H1 (cell line): ENCODE data around the gene CFAP157. TPM values are rescaled to one million over a fixed set of nuclear protein-coding genes. Genes with fewer than 3 reads are reported as not detected.

Experiments
- CTCF ChIA-PET: fragments of 300-600 bp; sonication (Branson Sonifier 250); formaldehyde crosslinking; loops from one replicate; lab custom pipeline; 2021; ENCODE audit not compliant: partially characterized antibody; lab: Charles Lee
- POLR2A ChIA-PET: fragments of 300-600 bp; sonication (Branson Sonifier 250); formaldehyde crosslinking; loops from one replicate; lab custom pipeline; 2021; ENCODE audit warnings: inconsistent platforms; ENCODE audit not compliant: partially characterized antibody; lab: Charles Lee
- DNase-seq, 2 experiments: peaks; one replicate each; pipeline versions ENCODE4 v3.0.0 to v3.0.0-alpha.2; 2010 to 2022; ENCODE audit warnings: low spot score in 2 of 2, low read depth in 1 of 2, mixed read lengths in 1 of 2
- FAIRE-seq: peaks from 2 replicates; lab custom pipeline; 2011; peaks lifted over from hg19 to GRCh38; lab: Jason Lieb, UNC
- H2AFZ ChIP-seq: 2 replicates; pipeline ENCODE4 v1.8.1; 2012; ENCODE audit warnings: low read length, inconsistent platforms
- H2AK5ac ChIP-seq: 2 replicates; pipeline ENCODE4 v1.6.1; 2013; ENCODE audit warnings: low read depth, low read length
- H2BK120ac ChIP-seq: replicated peaks from 2 replicates; pipeline ENCODE3; 2013; ENCODE audit warnings: low read depth, low read length, inconsistent platforms
- H2BK12ac ChIP-seq: 2 replicates; pipeline ENCODE4 v1.6.1; 2013; ENCODE audit warnings: low read depth, low read length
- H2BK15ac ChIP-seq: 2 replicates; pipeline ENCODE4 v1.6.1; 2013; ENCODE audit warnings: low read length
- H2BK20ac ChIP-seq: 2 replicates; pipeline ENCODE4 v1.6.1; 2013; ENCODE audit warnings: low read length
- H2BK5ac ChIP-seq: 2 replicates; pipeline ENCODE4 v1.6.1; 2013; ENCODE audit warnings: low read depth, low read length
- H3K14ac ChIP-seq: 2 replicates; pipeline ENCODE4 v1.6.1; 2013; ENCODE audit warnings: inconsistent platforms; ENCODE audit not compliant: insufficient read length
- H3K18ac ChIP-seq: 2 replicates; pipeline ENCODE4 v1.6.1; 2013; ENCODE audit warnings: low read length; ENCODE audit errors: extremely low read depth
- H3K23ac ChIP-seq: 2 replicates; pipeline ENCODE4 v1.6.1; 2013; ENCODE audit warnings: inconsistent platforms; ENCODE audit not compliant: insufficient read length
- H3K23me2 ChIP-seq: 2 replicates; pipeline ENCODE4 v1.6.1; 2013; ENCODE audit warnings: low read depth, low read length
- H3K27ac ChIP-seq: 2 replicates; pipeline ENCODE4 v1.6.1; 2011; ENCODE audit warnings: low read depth, low read length, inconsistent platforms
- H3K27me3 ChIP-seq, 4 experiments: replicated peaks in 1 of 4; 1 replicate in 1 of 4; 2 replicates in 3 of 4; pipeline versions ENCODE4 v1.6.1 to v1.8.1; 2011 to 2013; ENCODE audit warnings: low read length in 3 of 4, mild to moderate bottlenecking in 3 of 4, inconsistent platforms in 2 of 4, mixed read lengths in 2 of 4, moderate library complexity in 1 of 4; ENCODE audit not compliant: control insufficient read depth in 3 of 4, insufficient read depth in 3 of 4; ENCODE audit errors: extremely low read depth in 1 of 4
- H3K36me3 ChIP-seq, 4 experiments: 2 replicates each; pipeline versions ENCODE4 v1.6.1 to v1.8.1; 2011 to 2013; ENCODE audit warnings: mild to moderate bottlenecking in 4 of 4, low read length in 3 of 4, moderate library complexity in 2 of 4, control low read depth in 1 of 4, inconsistent platforms in 1 of 4; ENCODE audit not compliant: insufficient read depth in 4 of 4, control insufficient read depth in 2 of 4
- H3K4ac ChIP-seq: replicated peaks from 2 replicates; pipeline ENCODE3; 2013; ENCODE audit warnings: low read length, low read depth, mixed read lengths, inconsistent platforms; ENCODE audit not compliant: insufficient read length
- H3K4me1 ChIP-seq, 4 experiments: replicated peaks in 1 of 4; 1 replicate in 1 of 4; 2 replicates in 3 of 4; pipeline versions ENCODE4 v1.6.1 to v1.8.1; 2011 to 2013; ENCODE audit warnings: low read length in 3 of 4, inconsistent platforms in 2 of 4, mixed read lengths in 1 of 4; ENCODE audit not compliant: insufficient read depth in 4 of 4, control insufficient read depth in 3 of 4
- H3K4me2 ChIP-seq, 2 experiments: 2 replicates each; pipeline versions ENCODE4 v1.6.1 to v1.8.1; 2011 to 2013; ENCODE audit warnings: low read depth in 2 of 2, low read length in 2 of 2, control low read depth in 1 of 2, inconsistent platforms in 1 of 2, mild to moderate bottlenecking in 1 of 2; ENCODE audit not compliant: insufficient read depth in 1 of 2
- H3K4me3 ChIP-seq, 4 experiments: fragments of 200-600, 300-600 bp in 1 of 4; sonication (generic), shearing (Covaris generic), sonication (Bioruptor Twin) in 1 of 4; 2 replicates each; pipeline versions ENCODE4 v1.5.1 to v1.8.1; 2011 to 2016; ENCODE audit warnings: low read length in 4 of 4, low read depth in 3 of 4, control low read depth in 2 of 4, inconsistent platforms in 2 of 4, mild to moderate bottlenecking in 2 of 4, mixed read lengths in 1 of 4, moderate library complexity in 1 of 4; ENCODE audit not compliant: insufficient read depth in 2 of 4; ENCODE audit errors: extremely low read depth in 1 of 4
- H3K56ac ChIP-seq: replicated peaks from 2 replicates; pipeline ENCODE3; 2013; ENCODE audit warnings: low read depth, mild to moderate bottlenecking, mixed read lengths, low read length, inconsistent platforms; ENCODE audit not compliant: insufficient read length
- H3K79me1 ChIP-seq: 2 replicates; pipeline ENCODE4 v1.6.1; 2013; ENCODE audit warnings: low read depth, low read length, control low read depth
- H3K79me2 ChIP-seq, 2 experiments: 2 replicates each; pipeline versions ENCODE4 v1.6.1 to v1.8.1; 2012 to 2013; ENCODE audit warnings: low read length in 2 of 2, mild to moderate bottlenecking in 2 of 2, inconsistent platforms in 1 of 2; ENCODE audit not compliant: insufficient read depth in 2 of 2, control insufficient read depth in 1 of 2
- H3K9ac ChIP-seq, 4 experiments: replicated peaks in 1 of 4; 1 replicate in 1 of 4; 2 replicates in 3 of 4; pipeline versions ENCODE4 v1.6.1 to v1.8.1; 2011 to 2013; ENCODE audit warnings: low read depth in 3 of 4, low read length in 3 of 4, control low read depth in 2 of 4, mild to moderate bottlenecking in 2 of 4, moderate library complexity in 2 of 4, inconsistent platforms in 1 of 4; ENCODE audit errors: extremely low read depth in 1 of 4
- H3K9me3 ChIP-seq, 2 experiments: 2 replicates each; pipeline versions ENCODE4 v1.6.1 to v1.8.1; 2012 to 2013; ENCODE audit warnings: mild to moderate bottlenecking in 2 of 2, moderate library complexity in 2 of 2, control low read depth in 1 of 2, inconsistent platforms in 1 of 2, low read depth in 1 of 2, low read length in 1 of 2, mixed read lengths in 1 of 2; ENCODE audit not compliant: insufficient read depth in 2 of 2
- H4K20me1 ChIP-seq, 2 experiments: replicated peaks in 1 of 2; 2 replicates each; pipeline versions ENCODE3 to v1.8.1; 2011 to 2013; ENCODE audit warnings: inconsistent platforms in 2 of 2, low read length in 2 of 2, mild to moderate bottlenecking in 1 of 2; ENCODE audit not compliant: insufficient read depth in 2 of 2, control insufficient read depth in 1 of 2
- H4K5ac ChIP-seq: 2 replicates; pipeline ENCODE4 v1.6.1; 2013; ENCODE audit warnings: low read length, low read depth, mixed read lengths, inconsistent platforms; ENCODE audit not compliant: insufficient read length
- H4K8ac ChIP-seq: 2 replicates; pipeline ENCODE4 v1.8.0; 2013; ENCODE audit warnings: mild to moderate bottlenecking, moderate library complexity, low read length, inconsistent platforms; ENCODE audit not compliant: insufficient read depth; ENCODE audit errors: extremely low read depth
- H4K91ac ChIP-seq: replicated peaks from 2 replicates; pipeline ENCODE3; 2013; ENCODE audit warnings: low read length, mixed read lengths, inconsistent platforms; ENCODE audit not compliant: insufficient read length
- CHD1 ChIP-seq: IDR thresholded peaks from 2 replicates; pipeline ENCODE4 v1.6.1; 2012; ENCODE audit warnings: low read depth, low read length, improper control_type of control experiment
- CHD2 ChIP-seq: IDR thresholded peaks from 2 replicates; pipeline ENCODE4 v1.6.1; 2012; ENCODE audit warnings: low read length, improper control_type of control experiment
- GABPA ChIP-seq: IDR thresholded peaks from 2 replicates; pipeline ENCODE4 v1.6.1; 2011; ENCODE audit warnings: mild to moderate bottlenecking, low read length, moderate library complexity, borderline replicate concordance; ENCODE audit not compliant: insufficient read depth
- HDAC6 ChIP-seq: IDR thresholded peaks from one replicate; pipeline ENCODE4 v1.7.1; 2012; ENCODE audit warnings: low read depth, mild to moderate bottlenecking, inconsistent platforms, low read length, moderate library complexity
- JUN ChIP-seq: IDR thresholded peaks from 2 replicates; pipeline ENCODE4 v1.6.1; 2011; ENCODE audit warnings: low read depth, mild to moderate bottlenecking, improper control_type of control experiment, low read length
- KDM4A ChIP-seq: IDR thresholded peaks from one replicate; pipeline ENCODE4 v1.7.1; 2012; ENCODE audit warnings: low read depth, mild to moderate bottlenecking, moderate library complexity, low read length, inconsistent platforms; ENCODE audit not compliant: severe bottlenecking
- PHF8 ChIP-seq: fragments of 200-600 bp; sonication (generic); conservative IDR thresholded peaks from 2 replicates; pipeline ENCODE4 v1.7.1; 2012; ENCODE audit warnings: low read depth, mild to moderate bottlenecking, inconsistent platforms, low read length, moderate library complexity
- RAD21 ChIP-seq, 2 experiments: IDR thresholded peaks in 1 of 2; conservative IDR thresholded peaks in 1 of 2; 2 replicates each; pipeline ENCODE4 v1.6.1; 2011; ENCODE audit warnings: low read depth in 2 of 2, low read length in 2 of 2, improper control_type of control experiment in 1 of 2, inconsistent platforms in 1 of 2, mild to moderate bottlenecking in 1 of 2, moderate library complexity in 1 of 2
- SIN3A ChIP-seq, 2 experiments: IDR thresholded peaks in 1 of 2; conservative IDR thresholded peaks in 1 of 2; 2 replicates each; pipeline ENCODE4 v1.6.1; 2011 to 2012; ENCODE audit warnings: low read length in 2 of 2, improper control_type of control experiment in 1 of 2, low read depth in 1 of 2, mild to moderate bottlenecking in 1 of 2
- TAF1 ChIP-seq: IDR thresholded peaks from 2 replicates; pipeline ENCODE4 v1.6.1; 2011; ENCODE audit warnings: mild to moderate bottlenecking, low read depth, low read length
- TAF7 ChIP-seq: optimal IDR thresholded peaks from 2 replicates; pipeline ENCODE3; 2011; ENCODE audit warnings: low read depth, mild to moderate bottlenecking, inconsistent platforms, low read length, moderate library complexity, borderline replicate concordance
- TCF12 ChIP-seq: IDR thresholded peaks from 2 replicates; pipeline ENCODE4 v1.6.1; 2011; ENCODE audit warnings: low read depth, mild to moderate bottlenecking, low read length
- YY1 ChIP-seq: IDR thresholded peaks from 2 replicates; pipeline ENCODE4 v1.6.1; 2011; ENCODE audit warnings: low read depth, mild to moderate bottlenecking, low read length
- WGBS, 2 experiments: shearing (Covaris generic) in 1 of 2; methylation state at CpG; one replicate each; pipeline versions ENCODE4 v1.1.6 to v1.1.7; 2013 to 2015; ENCODE audit warnings: low lambda C conversion rate in 2 of 2, mixed read lengths in 2 of 2, inconsistent platforms in 1 of 2, low coverage in 1 of 2, missing lambda C conversion rate in 1 of 2; ENCODE audit not compliant: insufficient replicate concordance in 2 of 2, insufficient coverage in 1 of 2, insufficient read length in 1 of 2; ENCODE audit errors: extremely low coverage in 1 of 2, missing lambda C conversion rate in 1 of 2; 5-methylcytosine and 5-hydroxymethylcytosine counted together
- polyA plus RNA-seq, 7 experiments: library from polyadenylated mRNA; depleted of rRNA in 3 of 7; stranded (reverse) in 5 of 7; unstranded in 2 of 7; fragments of >200 nt in 5 of 7; fragments of 200-250 nt in 2 of 7; gene quantifications; 1 replicate in 5 of 7; 2 replicates in 1 of 7; 4 replicates in 1 of 7; pipeline versions ENCODE4 v1.2.1 to v1.2.3, GENCODE V29; 2011 to 2013; ENCODE audit warnings: missing spikeins in 2 of 7, mixed read lengths in 2 of 7
- total RNA-seq: library from RNA; stranded (reverse); fragmentation: NEBNext Ultra II Directional; extraction: Animal tissue kit (Norgen Biotek cat#: 25700); gene quantifications from 2 replicates; pipeline ENCODE4 v1.2.1, GENCODE V29; 2021
- TF ChIP-seq, protein P1 (sequence below): IDR thresholded peaks from 2 replicates; pipeline ENCODE4 v1.6.1; 2012; ENCODE audit warnings: inconsistent platforms

CFAP157 gene
- total and polyA plus RNA-seq, 2 of the 8 experiments (the other 6 are each of a cell fraction or from before 2014, with no cell fraction given), result not detected

DNA sequence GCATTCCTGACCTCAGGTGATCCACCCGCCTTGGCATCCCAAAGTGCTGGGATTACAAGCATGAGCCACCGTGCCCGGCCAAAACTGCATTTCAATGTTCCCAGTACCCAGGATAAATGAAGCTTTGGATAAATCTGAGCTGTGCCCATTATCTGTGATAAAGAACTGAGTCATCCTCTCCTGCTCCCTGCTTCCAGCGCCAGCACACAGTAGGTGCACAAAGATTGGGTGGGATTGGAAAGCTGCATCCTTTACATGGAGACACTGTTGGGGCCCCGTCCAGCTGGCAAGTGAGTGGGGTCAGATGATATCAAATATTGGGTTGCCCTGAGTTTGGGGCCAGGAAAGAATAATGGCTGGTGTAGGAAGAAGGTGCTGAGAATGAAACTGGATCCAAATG, 54.3 kb downstream of the CFAP157 start:
- FAIRE-seq (no peak), DNase-seq (no peak)
- Histone ChIP-seq H3K56ac (no peak overlapping the region), H3K4ac (no peak overlapping the region), H2BK5ac (no peak overlapping the region), H3K36me3 (no peaks in the 10 kb centered on the region), H3K23me2 (no peaks in the 10 kb centered on the region), H3K18ac (no peak overlapping the region), H3K27me3 (peaks cover 0 to 4% (median 3%) of the 10 kb centered on the region in 4 experiments; a peak in 5 of 7 replicates), H3K79me2 (no peaks in the 10 kb centered on the region), H2BK12ac (no peak overlapping the region), H3K4me1 (peaks cover 0 to 16% (median 13%) of the 10 kb centered on the region in 4 experiments; a peak in 6 of 7 replicates), H3K4me2 (no peak overlapping the region), H3K14ac (no peak overlapping the region), H4K5ac (no peak overlapping the region), H2AK5ac (no peak overlapping the region), H4K8ac (no peak overlapping the region), H3K23ac (no peak overlapping the region), H2BK120ac (no peak overlapping the region), H3K9ac (no peak overlapping the region), H4K20me1 (no peaks in the 10 kb centered on the region), H3K79me1 (no peaks in the 10 kb centered on the region), H3K27ac (no peak overlapping the region), H4K91ac (no peak overlapping the region), H2BK20ac (no peak overlapping the region), H2BK15ac (no peak overlapping the region), H3K9me3 (no peaks in the 10 kb centered on the region), H3K4me3 (no peak overlapping the region), H2AFZ (no peak overlapping the region)
- ChIA-PET CTCF (interaction anchor here (0.6 to 14.6 kb wide), 7 partner anchors 9 to 1404 kb away, joined by 3 to 227 read pairs (median 3); partner anchors contain the start of genes CDK9 and SH2D3C), POLR2A (interaction anchor here (1.2 kb wide), 1 partner anchor 20 kb away, joined by 3 read pairs; no protein-coding TSS in a partner anchor)
- WGBS, 2 experiments, result 79% methylated on average over 5 of the region's 5 CpGs; no CpG with 5 or more reads in 1 of the 2 experiments
- TF ChIP-seq TAF1, result no peak
- no peak for TF ChIP-seq YY1
- no peak for TF ChIP-seq SIN3A (conservative IDR thresholded peaks at IDR 0.05 in 1 of 2, IDR thresholded peaks at IDR 0.05 in 1 of 2; ENCODE audit: low read depth in 1 of 2, low read length in 2 of 2)
- TF ChIP-seq RAD21 (IDR thresholded peaks at IDR 0.05 in 1 of 2, conservative IDR thresholded peaks at IDR 0.05 in 1 of 2; ENCODE audit: low read depth in 2 of 2, low read length in 2 of 2), result no peak
- TF ChIP-seq, protein P1, sequence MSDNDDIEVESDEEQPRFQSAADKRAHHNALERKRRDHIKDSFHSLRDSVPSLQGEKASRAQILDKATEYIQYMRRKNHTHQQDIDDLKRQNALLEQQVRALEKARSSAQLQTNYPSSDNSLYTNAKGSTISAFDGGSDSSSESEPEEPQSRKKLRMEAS, result no peak
- no peak for TF ChIP-seq CHD1
- TF ChIP-seq JUN, result no peak
- TF ChIP-seq TAF7, result no peak
- TF ChIP-seq KDM4A, result no peak
- TF ChIP-seq HDAC6, result no peak
- no peak for TF ChIP-seq PHF8
- TF ChIP-seq TCF12, result no peak
- no peak for TF ChIP-seq GABPA
- TF ChIP-seq CHD2, result no peak
